ENCODE measurements around the gene TLL2. TPM values are rescaled to one million over a fixed set of nuclear protein-coding genes. Genes with fewer than 3 reads are reported as not detected.

Gene TLL2
- total and polyA plus RNA-seq, 2 of the 4 experiments (the other 2 are of a cell fraction): under 0.01 to 0.05 TPM

DNA sequence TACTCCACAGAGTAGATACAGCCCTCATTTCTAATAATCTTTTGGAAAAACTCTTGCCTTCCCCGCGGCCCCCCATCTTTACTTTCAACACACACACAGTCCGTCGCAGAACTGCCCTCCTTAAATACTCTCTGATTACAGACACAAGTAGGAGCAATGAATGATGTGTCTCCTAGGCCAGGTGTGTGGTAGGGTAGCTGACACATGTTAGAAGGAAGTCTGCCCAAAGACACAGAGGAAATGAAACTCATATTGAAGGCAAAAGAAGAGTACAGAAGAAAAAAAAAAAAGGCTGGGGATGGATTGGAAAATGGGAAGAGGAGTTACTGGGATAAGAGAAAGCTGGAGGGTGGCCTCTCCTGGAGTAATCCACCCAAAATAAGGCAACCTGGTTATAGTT lies 169.5 kb downstream of the TLL2 start:
- Histone ChIP-seq H3K9me1 (ENCODE audit: insufficient read depth, low read length) (no peaks in the 10 kb centered on the region), H3K36me3 (ENCODE audit: control insufficient read depth, insufficient read depth, low read length) (no peaks in the 10 kb centered on the region), H3K9me3 (ENCODE audit: control insufficient read depth, insufficient read depth, low read length) (no peaks in the 10 kb centered on the region), H2BK20ac (ENCODE audit: low read depth, low read length) (no peak overlapping the region), H2BK120ac (ENCODE audit: low read depth, low read length) (no peak overlapping the region), H4K5ac (ENCODE audit: low read depth, low read length) (no peak overlapping the region), H4K20me1 (ENCODE audit: insufficient read depth, low read length) (no peaks in the 10 kb centered on the region), H4K8ac (ENCODE audit: low read depth in 2 of 2, low read length in 2 of 2) (no peak overlapping the region), H2AFZ (replicated peaks; ENCODE audit: low read length, poor library complexity) (no peak overlapping the region), H3K9ac (ENCODE audit: low read depth, low read length) (no peak overlapping the region), H3K23ac (ENCODE audit: low read depth, low read length) (no peak overlapping the region), H3K27ac (ENCODE audit: insufficient read depth, low read length) (no peak overlapping the region), H2BK5ac (ENCODE audit: low read depth, low read length, poor library complexity, severe bottlenecking) (no peak overlapping the region), H3K4me3 (ENCODE audit: insufficient read depth, low read depth, low read length) (no peak overlapping the region), H2AK9ac (replicated peaks; ENCODE audit: low read depth, low read length, poor library complexity) (no peak overlapping the region), H2BK15ac (ENCODE audit: low read depth, low read length) (no peak overlapping the region), H3K27me3 (ENCODE audit: control insufficient read depth, insufficient read depth, low read length) (no peaks in the 10 kb centered on the region), H3K79me1 (ENCODE audit: low read depth in 1 of 2, low read length in 2 of 2) (no peaks in the 10 kb centered on the region), H3K4ac (ENCODE audit: low read depth, low read length) (no peak overlapping the region), H3K4me1 (ENCODE audit: control insufficient read depth, insufficient read depth, low read length) (no peaks in the 10 kb centered on the region), H3K4me2 (ENCODE audit: low read depth, low read length) (no peak overlapping the region), H2AK5ac (ENCODE audit: low read depth, low read length) (no peak overlapping the region), H3K14ac (replicated peaks; ENCODE audit: low read depth, low read length) (no peak overlapping the region), H3K18ac (ENCODE audit: low read depth, low read length) (no peak overlapping the region), H4K91ac (ENCODE audit: insufficient read depth, low read depth, low read length) (no peak overlapping the region), H3K56ac (ENCODE audit: extremely low read depth, insufficient read depth, low read length) (no peak overlapping the region)
- dilution Hi-C loops (cut with HindIII; ENCODE audit: low sequenced_read_pairs, unreplicated experiment) (no loop called here), intact Hi-C loops (cut with micrococcal nuclease) (no loop called here), in situ Hi-C loops (cut with MboI; ENCODE audit: low sequenced_read_pairs) (no loop called here)
- no TSS peak for BruUV-seq (replicated peaks)
- WGBS, 2 experiments (ENCODE audit: extremely low coverage in 2 of 2, insufficient read length in 1 of 2): no CpG with 5 or more reads among the region's 4 CpGs
- CTCF ChIA-PET: no interaction called here
- POLR2A ChIA-PET (ENCODE audit: unreplicated experiment): no interaction called here
- ATAC-seq (ENCODE audit: low read depth) (no peak), DNase-seq (no peak)
- TF ChIP-seq USF2 (IDR thresholded peaks at IDR 0.05; ENCODE audit: low read depth, low read length): no peak
- TF ChIP-seq NFE2L2 (IDR thresholded peaks at IDR 0.05; ENCODE audit: low read depth, low read length): no peak
- no peak for TF ChIP-seq FOS (IDR thresholded peaks at IDR 0.05; ENCODE audit: low read depth, low read length)
